Activated CD8-positive, alpha-beta memory T cell treated with anti-CD3 and anti-CD28 coated beads, Interleukin-2, amount 10 ng/mL, durations not matched to agents 7 days and 5 days (primary cell): ENCODE measurements around the gene SLC24A2. TPM values are rescaled to one million over a fixed set of nuclear protein-coding genes. Genes with fewer than 3 reads are reported as not detected.
"Not testable (repeated sequence)": the region's sequence is repeated elsewhere in the genome, so short reads cannot be mapped to it uniquely, and the experiment has no call there.

Experiments used
- ATAC-seq: fragments of 150-1000 bp; cut with Tn5 transposase; one replicate; pipeline ENCODE4 v1.10.0; 2021; ENCODE audit warnings: moderate library complexity
- CTCF ChIA-PET: fragments of 350-600 bp; sonication (Branson Sonifier 250); formaldehyde crosslinking; loops from one replicate; lab custom pipeline; 2021; ENCODE audit warnings: antibody characterized with exemption; lab: Charles Lee
- DNase-seq: peaks from one replicate; pipeline ENCODE4 v3.0.0-alpha.2; 2020
- H3K27ac Mint-ChIP-seq: one replicate; pipeline ENCODE4 v1.8.0; 2021; ENCODE audit warnings: mild to moderate bottlenecking, mixed read lengths
- H3K27me3 Mint-ChIP-seq: one replicate; pipeline ENCODE4 v1.8.0; 2021; ENCODE audit warnings: mixed read lengths
- H3K36me3 Mint-ChIP-seq: one replicate; pipeline ENCODE4 v1.8.0; 2021; ENCODE audit warnings: mild to moderate bottlenecking, mixed read lengths
- H3K4me1 Mint-ChIP-seq: one replicate; pipeline ENCODE4 v1.8.0; 2021; ENCODE audit warnings: mixed read lengths
- H3K4me3 Mint-ChIP-seq: one replicate; pipeline ENCODE4 v1.8.0; 2021; ENCODE audit warnings: mild to moderate bottlenecking, moderate library complexity, mixed read lengths
- H3K9me3 Mint-ChIP-seq: one replicate; pipeline ENCODE4 v1.8.0; 2022; ENCODE audit warnings: low read depth, mixed read lengths
- total RNA-seq, 2 experiments: library from RNA; stranded (reverse); gene quantifications; one replicate each; pipeline ENCODE4 v1.2.3, GENCODE V29; 2021

SLC24A2 gene
- total RNA-seq: not detected

DNA sequence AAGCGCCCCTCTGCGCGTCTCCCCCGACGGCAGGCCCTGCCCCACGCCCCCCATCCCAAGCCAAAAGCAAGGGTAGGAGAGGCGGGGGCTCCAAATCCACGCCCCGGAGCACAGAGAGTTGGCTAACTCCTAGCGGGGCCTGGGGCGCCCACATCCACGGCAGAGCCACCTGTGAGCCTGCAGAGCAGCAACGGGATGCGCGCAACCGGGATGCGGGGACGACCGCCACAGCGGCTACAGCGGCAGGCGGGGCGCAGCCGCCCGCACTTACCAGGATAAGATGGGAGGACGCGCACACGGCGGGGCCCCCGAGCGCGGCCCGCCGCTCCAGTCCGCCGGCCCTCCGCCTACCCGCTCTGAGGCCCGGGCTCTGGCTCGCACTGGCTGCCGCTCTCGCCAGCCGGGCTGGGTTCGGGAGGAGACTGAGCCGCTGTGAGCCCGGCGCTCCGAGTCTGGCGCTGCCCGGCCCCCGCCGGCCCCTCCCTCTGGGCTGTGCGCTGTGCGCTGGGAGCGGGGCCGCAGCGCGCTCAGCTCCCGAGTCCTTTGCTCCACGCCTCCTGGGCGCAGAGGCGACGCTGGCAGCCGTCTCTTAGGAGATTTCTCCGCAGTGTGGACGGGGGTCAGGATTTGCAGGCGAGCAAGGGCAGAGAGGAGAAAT is at the start of gene SLC24A2:
Gene SLC24A2 (minus strand): TSS at position 424 of the 658 bp plus-strand sequence.
- DNase-seq: no peak
- H3K36me3 Mint-ChIP-seq: no peaks in the 10 kb centered on the region
- no peaks in the 10 kb centered on the region for H3K9me3 Mint-ChIP-seq
- CTCF ChIA-PET: no interaction called here
- no peak within 1 kb of the TSS for H3K4me3 Mint-ChIP-seq
- no peak within 1 kb of the TSS for H3K27ac Mint-ChIP-seq
- peaks cover 60% of the 10 kb centered on the region for H3K27me3 Mint-ChIP-seq
- H3K4me1 Mint-ChIP-seq: no peaks in the 10 kb centered on the region
- ATAC-seq: no peak

DNA sequence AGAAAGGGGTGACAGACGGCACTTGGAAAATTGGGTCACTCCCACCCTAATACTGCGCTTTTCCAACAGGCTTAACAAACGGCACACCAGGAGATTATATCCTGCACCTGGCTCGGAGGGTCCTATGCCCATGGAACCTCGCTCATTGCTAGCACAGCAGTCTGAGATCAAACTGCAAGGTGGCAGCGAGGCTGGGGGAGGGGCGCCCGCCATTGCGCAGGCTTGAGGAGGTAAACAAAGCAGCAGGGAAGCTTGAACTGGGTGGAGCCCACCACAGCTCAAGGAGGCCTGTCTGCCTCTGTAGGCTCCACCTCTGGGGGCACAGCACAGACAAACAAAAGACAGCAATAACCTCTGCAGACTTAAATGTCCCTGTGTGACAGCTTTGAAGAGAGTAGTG is 44.5 kb upstream of the SLC24A2 start:
- H3K36me3 Mint-ChIP-seq, ATAC-seq, H3K27ac Mint-ChIP-seq, H3K4me3 Mint-ChIP-seq, CTCF ChIA-PET, H3K4me1 Mint-ChIP-seq, DNase-seq, H3K9me3 Mint-ChIP-seq, H3K27me3 Mint-ChIP-seq: not testable (repeated sequence)

DNA sequence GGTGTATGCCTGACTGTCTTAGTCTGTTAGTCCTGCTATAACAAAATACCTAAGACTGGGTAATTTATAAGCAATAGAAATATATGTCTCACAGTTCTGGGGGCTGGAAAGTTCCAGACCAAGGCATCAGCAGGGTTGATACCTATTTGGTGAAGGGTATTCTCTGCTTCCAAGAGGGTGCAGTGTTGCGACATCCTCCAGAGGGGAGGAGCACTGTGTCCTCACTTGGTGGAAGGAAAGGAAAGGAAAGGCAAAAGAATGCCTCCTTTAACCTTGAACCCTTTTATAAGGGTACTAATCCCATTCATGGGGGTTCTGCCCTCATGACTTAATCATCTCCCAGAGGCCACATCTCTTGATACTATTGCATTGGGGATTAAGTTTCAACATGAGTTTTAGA is 42.0 kb upstream of the SLC24A2 start:
- H3K36me3 Mint-ChIP-seq: no peaks in the 10 kb centered on the region
- H3K27ac Mint-ChIP-seq: no peak overlapping the region
- H3K4me3 Mint-ChIP-seq: no peak overlapping the region
- H3K4me1 Mint-ChIP-seq: no peaks in the 10 kb centered on the region
- ATAC-seq (no peak), DNase-seq (no peak)
- H3K27me3 Mint-ChIP-seq: no peaks in the 10 kb centered on the region
- CTCF ChIA-PET: no interaction called here
- H3K9me3 Mint-ChIP-seq: no peaks in the 10 kb centered on the region

DNA sequence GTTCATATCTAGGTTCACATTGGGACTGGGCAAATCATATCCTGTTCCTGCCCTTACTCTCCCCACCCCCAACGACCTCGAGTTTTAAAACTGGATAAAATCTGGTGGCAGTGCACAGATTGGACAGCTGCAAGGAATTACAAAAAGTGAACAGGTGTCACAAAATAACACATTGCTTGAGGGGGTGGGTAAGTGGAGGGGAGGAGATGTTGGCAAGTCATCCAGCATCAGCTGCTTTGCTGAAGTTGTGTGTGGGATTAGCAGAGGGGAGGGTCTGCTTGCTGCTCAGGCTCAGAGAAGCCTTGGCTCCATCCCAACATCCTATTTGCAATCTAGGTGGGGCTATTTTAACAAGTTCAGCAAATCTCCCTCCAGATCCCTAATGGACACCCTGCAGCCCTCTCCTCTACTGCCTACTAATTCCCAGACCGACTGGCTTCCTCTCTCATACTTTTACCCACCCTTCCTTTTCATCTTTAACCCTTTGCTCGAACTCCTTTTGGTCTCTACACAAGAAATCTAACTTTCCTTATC is 39.8 kb upstream of the SLC24A2 start:
- Mint-ChIP-seq H3K27ac (no peak overlapping the region), H3K36me3 (no peaks in the 10 kb centered on the region), H3K4me1 (no peaks in the 10 kb centered on the region), H3K4me3 (no peak overlapping the region), H3K27me3 (no peaks in the 10 kb centered on the region), H3K9me3 (no peaks in the 10 kb centered on the region)
- CTCF ChIA-PET: no interaction called here
- DNase-seq (no peak), ATAC-seq (no peak)

DNA sequence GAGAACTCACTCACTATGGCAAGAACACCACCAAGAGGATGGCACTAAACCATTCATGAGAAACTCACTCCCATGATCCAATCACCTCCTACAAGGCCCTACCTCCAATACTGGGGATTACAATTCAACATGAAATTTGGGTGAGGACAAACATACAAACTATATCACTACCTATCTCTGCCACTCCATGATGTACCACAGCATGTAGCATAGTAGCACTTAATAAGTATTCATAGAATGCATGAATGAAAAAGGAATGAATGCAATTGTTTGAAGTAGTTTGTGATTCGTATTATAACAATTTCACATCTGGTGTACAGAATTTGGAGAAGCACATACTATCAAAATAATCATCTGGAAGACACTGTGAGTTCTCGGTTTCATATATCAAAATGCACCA is 27.9 kb upstream of the SLC24A2 start:
- ATAC-seq: no peak
- no peak for DNase-seq
- CTCF ChIA-PET: no interaction called here
- Mint-ChIP-seq H3K4me1 (no peaks in the 10 kb centered on the region), H3K9me3 (peaks cover 13% of the 10 kb centered on the region), H3K4me3 (no peak overlapping the region), H3K27ac (no peak overlapping the region), H3K27me3 (no peaks in the 10 kb centered on the region), H3K36me3 (no peaks in the 10 kb centered on the region)

DNA sequence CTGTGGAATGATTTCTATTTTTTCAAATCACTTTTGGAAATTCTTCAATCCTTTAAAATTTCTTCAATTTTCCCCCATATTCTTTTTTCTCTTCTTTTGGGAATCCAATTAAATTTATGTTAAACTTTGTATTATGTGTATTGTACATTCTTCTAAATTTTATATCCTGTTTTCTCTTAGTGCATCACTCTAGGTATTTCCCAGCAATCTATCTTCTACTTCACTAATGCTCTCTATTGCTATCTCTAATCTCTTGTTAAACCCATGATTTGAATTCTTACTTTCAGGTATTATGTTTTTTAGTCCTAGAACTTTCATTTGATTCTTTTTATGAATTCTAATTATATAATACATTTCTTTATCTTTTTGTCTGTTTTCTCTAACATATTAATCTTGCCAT is 23.4 kb upstream of the SLC24A2 start:
- H3K36me3 Mint-ChIP-seq: no peaks in the 10 kb centered on the region
- ATAC-seq (no peak), DNase-seq (no peak)
- no peak overlapping the region for H3K4me3 Mint-ChIP-seq
- peaks cover 13% of the 10 kb centered on the region for H3K9me3 Mint-ChIP-seq
- CTCF ChIA-PET: no interaction called here
- peaks cover 7% of the 10 kb centered on the region for H3K27me3 Mint-ChIP-seq
- no peak overlapping the region for H3K27ac Mint-ChIP-seq
- no peaks in the 10 kb centered on the region for H3K4me1 Mint-ChIP-seq

DNA sequence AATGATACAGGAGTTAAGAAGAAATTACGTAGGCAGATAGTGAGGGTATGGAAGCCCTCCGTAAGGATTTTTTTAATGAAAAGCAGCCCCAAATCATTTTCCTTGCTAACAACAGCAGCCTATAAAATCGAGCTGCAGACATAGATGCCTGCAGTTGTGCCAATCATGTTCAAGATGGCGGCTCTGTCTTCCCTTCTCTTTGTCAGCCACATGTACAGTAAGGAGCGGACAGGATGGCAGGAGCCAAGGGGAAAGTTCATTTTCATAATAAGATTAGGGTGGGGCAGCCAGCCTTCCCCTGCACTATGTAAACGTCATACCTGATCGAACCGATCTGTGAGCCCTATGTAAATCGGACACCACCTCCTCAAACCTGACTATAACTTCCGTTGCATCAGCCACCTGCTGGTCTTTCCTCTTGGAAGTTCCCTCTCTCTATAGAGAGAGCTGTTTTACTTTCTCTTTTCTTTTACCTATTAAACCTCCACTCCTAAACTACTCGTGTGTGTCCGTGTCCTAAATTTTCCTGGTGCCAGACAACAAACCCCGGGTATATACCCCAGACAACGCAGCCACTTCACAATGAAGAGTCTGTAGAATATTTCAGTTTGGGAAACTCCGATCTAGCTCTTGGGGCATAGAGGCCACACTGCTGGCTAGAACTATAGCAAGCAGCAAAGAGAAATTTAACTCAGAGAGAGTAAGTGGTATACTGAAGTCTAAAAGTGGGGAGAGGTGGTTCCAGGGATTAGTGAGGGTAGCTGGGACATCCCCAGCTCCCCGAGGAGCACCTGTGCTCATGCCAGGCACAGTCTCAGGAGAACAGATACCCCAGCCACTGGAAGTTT is 20.8 kb upstream of the SLC24A2 start:
- H3K4me1 Mint-ChIP-seq: no peaks in the 10 kb centered on the region

DNA sequence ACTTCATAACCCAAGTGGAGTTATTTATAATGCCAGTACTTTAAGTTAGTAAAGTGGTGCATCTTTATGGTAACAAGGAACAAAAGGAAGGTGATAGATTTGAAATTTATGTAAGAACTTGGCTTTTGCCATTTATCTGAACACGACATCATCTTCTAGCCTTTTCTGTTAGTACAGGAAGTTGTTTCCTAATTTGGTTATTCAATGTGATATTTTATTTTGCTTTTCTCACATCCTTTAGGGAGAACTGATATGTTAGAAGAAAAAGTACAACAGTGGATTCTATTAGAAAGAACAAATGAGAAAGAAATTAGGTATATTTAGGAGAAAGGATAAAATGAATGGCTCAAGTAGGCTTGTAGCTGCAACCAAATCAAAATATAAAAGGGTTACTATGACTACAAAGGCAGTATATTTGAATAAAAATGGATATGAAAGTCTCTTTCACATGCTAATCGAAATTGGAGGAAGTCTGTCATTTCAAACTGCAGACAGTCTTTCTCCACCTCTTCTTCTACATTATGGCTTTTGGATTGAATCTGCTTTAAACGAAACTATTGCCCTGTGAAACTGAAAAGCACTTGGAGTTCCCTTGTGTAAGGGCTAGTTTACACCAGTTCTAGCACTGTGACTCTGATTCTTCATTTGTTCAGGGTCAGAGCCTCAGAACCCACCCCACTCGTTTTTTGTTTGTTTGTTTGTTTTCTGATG is 18.5 kb upstream of the SLC24A2 start:
- peaks cover 16% of the 10 kb centered on the region for H3K27me3 Mint-ChIP-seq
- no peak for ATAC-seq
- no peak overlapping the region for H3K4me3 Mint-ChIP-seq
- H3K27ac Mint-ChIP-seq: no peak overlapping the region
- CTCF ChIA-PET: no interaction called here
- H3K4me1 Mint-ChIP-seq: no peaks in the 10 kb centered on the region
- no peaks in the 10 kb centered on the region for H3K36me3 Mint-ChIP-seq
- no peak for DNase-seq
- H3K9me3 Mint-ChIP-seq: no peaks in the 10 kb centered on the region

More for the DNA sequence above, 20.8 kb upstream of the SLC24A2 start:
- CTCF ChIA-PET: interaction anchor here (1.0 kb wide), 1 partner anchor 20 kb away, joined by 3 read pairs; no protein-coding TSS in a partner anchor
- DNase-seq (no peak), ATAC-seq (no peak)
- peaks cover 16% of the 10 kb centered on the region for H3K27me3 Mint-ChIP-seq
- no peaks in the 10 kb centered on the region for H3K36me3 Mint-ChIP-seq
- H3K27ac Mint-ChIP-seq: no peak overlapping the region
- peaks cover 2% of the 10 kb centered on the region for H3K9me3 Mint-ChIP-seq
- no peak overlapping the region for H3K4me3 Mint-ChIP-seq

DNA sequence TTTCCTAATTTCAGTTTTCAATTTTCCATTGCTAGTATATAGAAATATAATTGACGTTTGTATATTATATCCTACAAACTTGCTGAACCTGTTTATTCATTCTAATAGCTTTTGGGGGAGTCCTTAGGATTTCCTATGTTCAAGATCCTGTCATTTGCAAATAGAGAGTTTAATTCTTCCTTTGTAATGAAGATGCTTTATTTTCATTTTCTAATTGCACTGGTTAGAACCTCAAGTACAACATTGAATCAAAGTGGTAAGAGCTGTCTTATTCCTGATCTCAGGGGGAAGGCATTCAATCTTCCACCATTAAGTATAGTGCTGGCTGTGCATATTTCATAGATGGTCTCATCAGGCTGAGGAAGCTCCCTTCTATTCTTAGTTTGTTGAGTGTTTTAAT is 15.6 kb upstream of the SLC24A2 start:
- H3K9me3 Mint-ChIP-seq: no peaks in the 10 kb centered on the region
- ATAC-seq (no peak), DNase-seq (no peak)
- no peaks in the 10 kb centered on the region for H3K4me1 Mint-ChIP-seq
- H3K27ac Mint-ChIP-seq: no peak overlapping the region
- H3K36me3 Mint-ChIP-seq: no peaks in the 10 kb centered on the region
- CTCF ChIA-PET: no interaction called here
- peaks cover 21% of the 10 kb centered on the region for H3K27me3 Mint-ChIP-seq
- H3K4me3 Mint-ChIP-seq: no peak overlapping the region

DNA sequence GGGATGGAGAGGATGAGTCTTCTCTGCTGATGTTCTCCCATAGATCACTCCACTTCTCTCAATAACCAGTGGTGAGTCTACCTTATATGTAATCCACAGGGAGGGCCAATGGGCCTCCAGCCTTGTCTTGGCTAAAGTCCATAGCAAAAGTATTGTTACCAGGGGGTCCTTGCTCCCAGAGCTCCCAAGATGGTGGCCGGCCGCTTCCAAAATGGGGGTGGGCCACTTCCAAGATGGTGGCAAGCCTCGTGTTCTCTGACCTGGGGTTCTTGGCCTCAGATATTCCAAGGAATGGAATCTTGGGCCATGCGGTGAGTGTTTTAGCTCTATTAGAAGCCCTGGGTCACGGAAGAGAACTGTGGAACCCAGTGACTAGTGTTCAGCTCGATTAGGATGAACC is 12.0 kb upstream of the SLC24A2 start:
- DNase-seq (no peak), ATAC-seq (no peak)
- Mint-ChIP-seq H3K27me3 (peaks cover 19% of the 10 kb centered on the region), H3K9me3 (no peaks in the 10 kb centered on the region), H3K27ac (no peak overlapping the region), H3K4me1 (no peaks in the 10 kb centered on the region), H3K36me3 (no peaks in the 10 kb centered on the region), H3K4me3 (no peak overlapping the region)
- CTCF ChIA-PET: no interaction called here

DNA sequence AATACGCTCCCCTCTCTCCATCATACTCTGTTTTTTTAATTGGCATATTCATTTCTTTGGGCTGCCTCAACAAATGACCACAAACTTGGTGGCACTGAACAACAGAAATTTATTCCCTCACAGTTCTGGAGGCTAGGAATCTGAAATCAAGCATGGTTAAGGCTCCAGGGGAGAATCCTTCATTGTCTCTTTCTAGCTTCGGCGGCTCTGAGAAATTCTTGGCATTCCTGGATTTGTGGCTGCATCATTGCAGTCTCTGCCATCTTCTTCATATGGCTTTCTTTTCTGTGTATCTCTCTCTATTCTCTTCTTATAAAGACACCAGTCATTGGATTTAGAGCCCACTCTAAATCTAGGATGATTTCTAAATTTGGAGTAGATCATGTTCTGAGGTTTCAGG is 10.9 kb upstream of the SLC24A2 start:
- Mint-ChIP-seq H3K27me3 (peaks cover 19% of the 10 kb centered on the region), H3K27ac (no peak overlapping the region), H3K4me3 (no peak overlapping the region), H3K36me3 (no peaks in the 10 kb centered on the region), H3K9me3 (no peaks in the 10 kb centered on the region), H3K4me1 (no peaks in the 10 kb centered on the region)
- CTCF ChIA-PET: no interaction called here
- DNase-seq (no peak), ATAC-seq (no peak)

DNA sequence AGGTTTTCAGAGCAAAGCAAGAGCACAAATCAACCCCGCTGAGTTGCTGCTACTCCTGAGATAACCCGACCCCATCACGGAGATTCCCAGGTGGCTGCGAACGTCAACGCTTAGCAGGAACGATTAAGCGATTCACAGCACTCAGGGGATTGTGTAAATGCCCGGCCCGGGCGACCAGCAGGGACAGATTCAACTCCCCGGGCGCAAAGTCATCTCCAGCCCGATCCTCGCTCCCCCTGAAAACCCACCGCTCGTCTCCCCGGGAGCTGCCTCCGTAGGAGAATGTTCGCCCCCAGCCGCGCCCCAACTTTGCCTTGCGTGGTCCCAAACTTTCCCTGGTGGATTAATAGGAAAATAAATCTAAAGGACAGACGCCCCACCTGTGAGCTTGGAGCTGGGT is 685 bp downstream of the SLC24A2 start:
- H3K27me3 Mint-ChIP-seq: peaks cover 60% of the 10 kb centered on the region
- H3K9me3 Mint-ChIP-seq: no peaks in the 10 kb centered on the region
- DNase-seq: no peak
- H3K36me3 Mint-ChIP-seq: no peaks in the 10 kb centered on the region
- H3K4me1 Mint-ChIP-seq: no peaks in the 10 kb centered on the region
- H3K4me3 Mint-ChIP-seq: no peak overlapping the region
- CTCF ChIA-PET: no interaction called here
- no peak for ATAC-seq
- H3K27ac Mint-ChIP-seq: no peak overlapping the region

DNA sequence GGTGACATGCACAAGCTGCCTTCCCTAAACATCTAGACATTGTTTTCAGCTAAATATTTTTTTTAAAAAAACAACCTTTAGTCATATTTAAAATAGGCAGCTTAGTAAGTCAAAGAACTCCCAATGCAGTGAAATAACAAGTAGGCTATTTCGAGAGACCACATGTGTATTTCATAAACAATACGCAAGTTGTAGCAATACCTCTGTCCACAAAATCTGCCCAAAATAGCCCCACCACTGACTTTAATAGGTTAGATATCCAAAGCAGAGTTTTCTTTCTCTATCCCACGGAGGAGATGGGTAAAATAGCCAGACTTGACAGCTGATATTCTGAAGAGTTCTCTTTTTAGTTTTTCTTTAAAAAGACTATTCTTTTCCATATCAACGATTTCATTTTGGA is 1.2 kb downstream of the SLC24A2 start:
- ATAC-seq: no peak
- no peak overlapping the region for H3K27ac Mint-ChIP-seq
- H3K4me1 Mint-ChIP-seq: no peaks in the 10 kb centered on the region
- H3K4me3 Mint-ChIP-seq: no peak overlapping the region
- H3K27me3 Mint-ChIP-seq: peaks cover 59% of the 10 kb centered on the region
- CTCF ChIA-PET: no interaction called here
- H3K36me3 Mint-ChIP-seq: no peaks in the 10 kb centered on the region
- no peaks in the 10 kb centered on the region for H3K9me3 Mint-ChIP-seq
- DNase-seq: no peak
